HG03108 (cell line): Measurements from ENCODE around the gene TFDP1.
"Not testable (repeated sequence)": the region's sequence is repeated elsewhere in the genome, so short reads cannot be mapped to it uniquely, and the experiment has no call there.

Experiments used
- ATAC-seq: cut with Tn5 transposase; IDR thresholded peaks from one replicate; pipeline ENCODE4 v1.9.1; 2021; ENCODE audit warnings: moderate library complexity; ENCODE audit not compliant: unreplicated experiment

Gene TFDP1

GRCh38 chr13:113550453-113550852 lies 34.1 kb upstream of the TFDP1 start:
- no peak for ATAC-seq

GRCh38 chr13:113551081-113552000 lies 33.2 kb upstream of the TFDP1 start:
- ATAC-seq = no peak

- no peak for ATAC-seq
Observed at GRCh38 chr13:113552079-113552478, 32.5 kb upstream of the TFDP1 start.

GRCh38 chr13:113552786-113553434 lies 31.6 kb upstream of the TFDP1 start:
- no peak for ATAC-seq

- ATAC-seq = no peak
Observed at GRCh38 chr13:113553511-113554332, 30.8 kb upstream of the TFDP1 start.

GRCh38 chr13:113554333-113554700 lies 30.2 kb upstream of the TFDP1 start:
- ATAC-seq = no peak

GRCh38 chr13:113555141-113555540 lies 29.4 kb upstream of the TFDP1 start:
- ATAC-seq = no peak

- no peak for ATAC-seq
Observed at GRCh38 chr13:113557013-113557412, 27.5 kb upstream of the TFDP1 start.

GRCh38 chr13:113558461-113558860 lies 26.1 kb upstream of the TFDP1 start:
- ATAC-seq = no peak

GRCh38 chr13:113559061-113559460 lies 25.5 kb upstream of the TFDP1 start:
- ATAC-seq = no peak

GRCh38 chr13:113559901-113560644 lies 24.5 kb upstream of the TFDP1 start:
- ATAC-seq = no peak

GRCh38 chr13:113560645-113561416 lies 23.7 kb upstream of the TFDP1 start:
- ATAC-seq = no peak

GRCh38 chr13:113561417-113562084 lies 23.0 kb upstream of the TFDP1 start:
- no peak for ATAC-seq

GRCh38 chr13:113562085-113562749 lies 22.3 kb upstream of the TFDP1 start:
- no peak for ATAC-seq

- no peak for ATAC-seq
Observed at GRCh38 chr13:113562844-113563243, 21.7 kb upstream of the TFDP1 start.

- not testable (repeated sequence) for ATAC-seq
Observed at GRCh38 chr13:113563511-113563910, 21.0 kb upstream of the TFDP1 start.

GRCh38 chr13:113564331-113565023 lies 20.1 kb upstream of the TFDP1 start:
- no peak for ATAC-seq

- ATAC-seq = no peak
Observed at GRCh38 chr13:113565526-113566226, 18.9 kb upstream of the TFDP1 start.
